ENCODE data around the gene PROCA1.

- TF ChIP-seq CTCF (IDR thresholded peaks at IDR 0.05; ENCODE audit: insufficient read depth, low read length, poor library complexity, severe bottlenecking) = no peak
- no peak for TF ChIP-seq EZH2phosphoT487 (conservative IDR thresholded peaks at IDR 0.05; ENCODE audit: low read length)
Measured at GRCh38 chr17:28733346-28733745, 21.7 kb upstream of the PROCA1 start.

All from SU-DHL-6 (cell line).